ENCODE measurements around the gene CPTP.

DNA sequence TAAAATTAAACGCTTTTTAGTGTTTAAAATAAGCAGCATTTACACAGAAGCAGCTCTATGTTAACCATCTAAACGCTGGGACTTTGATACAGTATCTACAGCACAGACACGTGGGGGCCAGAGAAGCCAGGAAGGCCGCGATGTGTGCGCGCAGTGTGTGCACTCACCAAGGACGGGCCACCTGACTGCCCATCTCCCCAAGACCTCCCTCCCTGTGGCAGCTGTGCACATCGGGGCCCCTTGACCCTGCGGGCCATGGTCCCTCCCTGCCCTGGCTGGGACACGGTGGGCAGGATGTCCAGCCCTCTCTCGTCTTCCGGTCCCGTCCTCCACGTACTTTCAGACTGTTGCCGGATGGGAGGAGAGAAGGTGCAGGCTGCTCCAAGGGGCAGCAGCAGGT is 10.7 kb downstream of the CPTP start:
- TF ChIP-seq, protein P1, sequence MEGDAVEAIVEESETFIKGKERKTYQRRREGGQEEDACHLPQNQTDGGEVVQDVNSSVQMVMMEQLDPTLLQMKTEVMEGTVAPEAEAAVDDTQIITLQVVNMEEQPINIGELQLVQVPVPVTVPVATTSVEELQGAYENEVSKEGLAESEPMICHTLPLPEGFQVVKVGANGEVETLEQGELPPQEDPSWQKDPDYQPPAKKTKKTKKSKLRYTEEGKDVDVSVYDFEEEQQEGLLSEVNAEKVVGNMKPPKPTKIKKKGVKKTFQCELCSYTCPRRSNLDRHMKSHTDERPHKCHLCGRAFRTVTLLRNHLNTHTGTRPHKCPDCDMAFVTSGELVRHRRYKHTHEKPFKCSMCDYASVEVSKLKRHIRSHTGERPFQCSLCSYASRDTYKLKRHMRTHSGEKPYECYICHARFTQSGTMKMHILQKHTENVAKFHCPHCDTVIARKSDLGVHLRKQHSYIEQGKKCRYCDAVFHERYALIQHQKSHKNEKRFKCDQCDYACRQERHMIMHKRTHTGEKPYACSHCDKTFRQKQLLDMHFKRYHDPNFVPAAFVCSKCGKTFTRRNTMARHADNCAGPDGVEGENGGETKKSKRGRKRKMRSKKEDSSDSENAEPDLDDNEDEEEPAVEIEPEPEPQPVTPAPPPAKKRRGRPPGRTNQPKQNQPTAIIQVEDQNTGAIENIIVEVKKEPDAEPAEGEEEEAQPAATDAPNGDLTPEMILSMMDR (CRISPR knock-in tag; IDR thresholded peaks at IDR 0.05) = no peak
- no peak for TF ChIP-seq EP300 (IDR thresholded peaks at IDR 0.05; ENCODE audit: low read depth in 2 of 2, low read length in 2 of 2)
- TF ChIP-seq EP300 (CRISPR knock-in tag; IDR thresholded peaks at IDR 0.05; ENCODE audit: borderline replicate concordance) = no peak
- TF ChIP-seq SMC3 (IDR thresholded peaks at IDR 0.05; ENCODE audit: low read length) = no peak
- TF ChIP-seq ZNF672 (CRISPR knock-in tag; IDR thresholded peaks at IDR 0.05) = no peak
